GM18951 (cell line): Measurements from ENCODE around the gene ZNF43.
"Not testable (repeated sequence)": the region's sequence is repeated elsewhere in the genome, so short reads cannot be mapped to it uniquely, and the experiment has no call there.

ENCODE experiments used
- POLR2A ChIP-seq: IDR thresholded peaks from 4 replicates; pipeline ENCODE4 v1.6.1; 2011; ENCODE audit warnings: mild to moderate bottlenecking; ENCODE audit not compliant: insufficient read length, insufficient read depth; ENCODE audit errors: extremely low read depth
- in situ Hi-C: fragments of 300-500 bp; cut with MboI; formaldehyde crosslinking; loops from one replicate; pipeline ENCODE4 v1.12.0; 2022; ENCODE audit warnings: low sequenced_read_pairs, mixed read lengths, inconsistent platforms; ENCODE audit not compliant: unreplicated experiment

Gene ZNF43

DNA sequence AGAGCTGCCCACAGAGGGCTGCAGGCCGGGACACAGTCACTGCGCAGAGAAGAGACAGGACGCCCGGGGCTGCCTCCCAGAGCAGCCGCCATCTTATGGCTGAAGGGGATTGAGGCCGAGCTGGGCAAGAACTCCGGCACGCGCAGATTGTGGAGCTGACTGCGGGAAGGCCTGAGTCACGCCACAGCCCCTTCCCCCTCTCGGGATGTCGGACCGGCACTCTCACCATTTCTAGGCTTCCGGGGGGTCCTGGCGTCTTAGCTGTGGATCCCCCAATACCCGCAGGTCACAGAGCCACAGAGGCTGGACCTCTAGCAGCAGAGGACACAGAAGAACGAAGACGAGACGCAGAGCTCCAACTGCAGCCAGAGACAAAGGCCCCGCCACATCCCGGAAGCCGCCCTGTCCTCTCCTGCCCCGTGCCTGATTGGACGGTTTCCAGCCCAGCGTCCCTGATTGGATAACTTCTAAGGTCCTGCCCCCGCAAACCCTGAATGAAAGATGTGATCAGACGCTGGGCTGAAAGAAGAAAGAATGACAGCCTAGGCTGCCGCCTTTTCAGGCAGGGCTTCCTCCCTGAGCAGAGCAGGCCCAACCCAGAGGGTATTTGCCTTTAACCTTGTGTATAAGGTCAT lies at the start of gene ZNF43:
TSS of gene ZNF43 (minus strand) at position 373 of the 635 bp plus-strand sequence. CDS start at position 229, 144 bp downstream.
- TF ChIP-seq POLR2A: peak; percentile 87

DNA sequence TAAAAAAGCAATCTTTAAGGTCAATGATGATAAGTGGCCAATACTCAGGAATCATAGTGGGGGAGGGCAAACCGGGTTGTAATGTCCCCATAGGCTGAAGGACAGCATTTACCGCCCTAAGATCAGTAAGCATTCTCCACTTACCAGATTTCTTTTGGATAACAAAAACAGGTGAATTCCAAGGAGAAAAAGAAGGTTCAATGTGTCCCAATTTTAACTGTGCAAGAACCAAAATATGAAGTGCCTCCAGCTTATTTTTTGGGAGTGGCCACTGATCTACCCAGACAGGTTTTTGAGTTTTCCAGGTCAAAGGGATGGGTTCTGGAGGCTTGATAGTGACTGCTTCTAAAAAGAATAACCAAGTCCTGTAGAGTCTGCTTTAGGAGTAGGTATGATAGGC lies 49.5 kb upstream of the ZNF43 start:
- in situ Hi-C loops: not testable (repeated sequence)

More for the DNA sequence above, at the start of gene ZNF43:
- in situ Hi-C loops: no loop called here

DNA sequence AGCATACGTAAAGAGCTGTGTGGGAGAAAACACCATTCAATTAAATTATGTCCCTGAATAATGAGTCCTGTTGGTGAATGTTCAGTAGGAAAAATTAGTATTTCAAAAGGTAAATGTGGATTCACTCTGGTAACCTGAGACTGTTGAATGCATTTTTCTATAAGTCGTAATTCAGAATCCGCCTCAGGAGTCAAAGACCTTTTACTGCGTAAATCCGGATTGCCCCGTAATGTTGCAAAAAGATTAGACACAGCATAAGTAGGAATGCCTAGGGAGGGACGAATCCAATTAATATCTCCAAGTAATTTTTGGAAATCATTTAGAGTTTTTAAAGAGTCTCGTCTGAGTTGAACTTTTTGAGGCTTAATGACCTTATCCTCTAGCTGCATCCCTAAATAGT lies 48.8 kb upstream of the ZNF43 start:
- in situ Hi-C loops: not testable (repeated sequence)

- no peak for TF ChIP-seq POLR2A
- in situ Hi-C loops: no loop called here
Measured at GRCh38 chr19:21883516-21883915, 47.5 kb upstream of the ZNF43 start.

GRCh38 chr19:21880761-21881160 lies 44.8 kb upstream of the ZNF43 start:
- in situ Hi-C loops: not testable (repeated sequence)

DNA sequence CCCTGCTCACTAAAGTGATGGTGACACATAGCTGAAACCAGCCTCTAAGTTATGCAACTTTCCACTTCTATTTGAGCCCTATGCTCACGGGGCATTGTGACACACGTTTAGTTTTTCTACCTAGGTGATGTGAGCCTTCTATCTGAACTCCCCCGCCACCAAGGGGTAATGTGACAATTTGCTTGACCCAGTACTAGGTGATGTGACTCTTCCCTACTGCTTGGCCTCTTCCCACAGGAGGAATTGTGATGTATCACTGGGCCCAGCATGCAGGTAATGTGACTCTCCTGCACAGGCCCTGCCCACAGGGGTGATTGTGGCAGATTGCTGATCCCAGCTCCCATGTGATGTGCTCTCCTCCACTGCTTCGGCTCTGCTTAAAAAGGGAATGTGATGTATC lies 42.7 kb upstream of the ZNF43 start:
- in situ Hi-C loops: no loop called here
- TF ChIP-seq POLR2A: no peak

DNA sequence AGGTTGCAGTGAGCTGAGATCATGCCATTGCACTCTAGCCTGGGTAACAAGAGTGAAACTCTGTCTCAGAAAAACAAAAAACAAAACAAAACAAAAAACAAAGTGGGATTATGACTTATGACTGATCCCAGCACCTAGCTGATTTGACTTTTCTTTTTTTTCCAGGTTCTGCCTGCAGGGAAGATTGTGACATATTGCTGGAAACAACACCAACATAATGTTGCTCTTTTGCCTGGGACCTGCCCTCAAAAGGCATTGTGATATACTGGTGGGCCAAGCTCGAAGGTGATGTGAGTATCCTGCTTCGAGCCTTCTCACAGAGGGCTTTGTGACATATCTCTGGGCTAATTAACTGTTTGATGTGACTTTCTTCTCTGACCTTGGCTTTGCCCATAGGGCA lies 42.0 kb upstream of the ZNF43 start:
- in situ Hi-C loops: no loop called here

GRCh38 chr19:21876608-21877007 lies 40.6 kb upstream of the ZNF43 start:
- in situ Hi-C loops: not testable (repeated sequence)

More for the DNA sequence above, 42.0 kb upstream of the ZNF43 start:
- no peak for TF ChIP-seq POLR2A

GRCh38 chr19:21856773-21857514 lies 21.0 kb upstream of the ZNF43 start:
- no peak for TF ChIP-seq POLR2A
- in situ Hi-C loops: no loop called here

DNA sequence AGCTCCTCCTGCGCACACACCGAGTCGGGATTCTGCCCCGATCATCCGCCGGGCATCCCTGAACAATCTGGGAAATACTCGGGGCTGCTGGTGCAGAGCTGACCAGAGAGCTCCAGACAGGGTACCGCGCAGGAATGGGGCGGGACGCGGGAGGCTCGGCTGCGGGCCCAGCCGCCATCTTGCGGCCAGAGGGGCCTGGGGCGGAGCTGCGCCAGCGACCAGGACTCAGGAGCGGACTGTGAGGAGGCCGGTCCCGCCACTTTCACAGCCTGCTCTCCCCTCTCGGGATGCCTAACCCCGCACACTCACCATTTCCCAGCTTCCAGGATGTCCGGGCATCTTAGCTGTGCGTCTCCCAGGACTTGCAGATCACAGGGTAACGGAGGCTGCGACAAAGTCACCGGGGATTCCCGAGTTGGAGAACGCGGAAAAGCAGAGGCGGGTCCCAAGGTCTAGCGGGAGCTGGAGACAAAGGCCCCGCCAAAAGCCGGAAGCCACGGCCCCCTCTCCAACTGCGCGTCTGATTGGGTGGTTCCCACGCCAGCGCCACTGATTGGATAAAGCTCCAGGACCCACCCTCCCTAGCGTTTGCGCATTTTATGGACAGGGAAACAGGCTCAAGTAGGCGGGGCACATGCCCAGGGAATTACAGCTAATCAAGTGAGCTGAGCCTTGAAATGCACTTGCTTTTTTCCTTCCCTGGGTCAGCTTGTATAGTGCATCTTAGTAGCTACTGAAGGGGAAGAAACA lies 15.8 kb upstream of the ZNF43 start:
- peak; percentile 56 for TF ChIP-seq POLR2A
- in situ Hi-C loops: no loop called here

DNA sequence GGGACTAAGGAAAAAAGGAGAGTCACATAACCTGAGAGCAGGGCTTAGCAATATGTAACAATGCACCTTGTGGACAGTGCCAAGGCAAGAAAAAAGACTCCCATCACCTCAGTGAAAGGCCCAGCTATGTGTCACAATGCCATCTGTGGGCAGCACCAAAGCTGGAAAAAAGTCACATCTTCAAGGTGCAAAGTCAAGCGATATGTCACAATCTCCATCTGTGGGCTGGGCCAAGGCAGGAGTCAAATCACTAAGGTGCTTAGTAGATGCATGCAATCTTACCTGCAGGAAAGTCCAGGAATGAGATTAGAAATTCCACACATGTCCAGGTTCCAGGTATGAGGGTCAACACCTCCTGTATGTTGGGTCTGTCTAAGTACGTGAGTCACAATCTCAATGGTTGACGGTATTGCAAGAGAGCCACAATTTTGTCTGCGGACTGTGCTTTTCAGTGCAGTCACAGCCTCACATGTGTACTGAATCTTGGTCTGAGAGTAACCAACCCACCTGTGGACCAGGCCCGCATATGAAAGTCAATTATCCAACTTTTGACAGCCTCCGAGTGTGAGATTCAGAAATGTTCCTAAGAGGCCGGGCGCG lies 14.8 kb upstream of the ZNF43 start:
- in situ Hi-C loops: no loop called here
- TF ChIP-seq POLR2A: no peak

GRCh38 chr19:21848706-21849105 lies 12.7 kb upstream of the ZNF43 start:
- in situ Hi-C loops: no loop called here
- no peak for TF ChIP-seq POLR2A

GRCh38 chr19:21843081-21843480 lies 7.1 kb upstream of the ZNF43 start:
- in situ Hi-C loops: no loop called here
- no peak for TF ChIP-seq POLR2A
